H1 (cell line): Measurements from ENCODE around the gene S100A13. TPM values are rescaled to one million over a fixed set of nuclear protein-coding genes. Genes with fewer than 3 reads are reported as not detected.

Experiments
- EP300 ChIP-seq, 2 experiments: IDR thresholded peaks; 1 replicate in 1 of 2; 2 replicates in 1 of 2; pipeline ENCODE4 v1.6.1; 2011 to 2012; ENCODE audit warnings: low read depth in 2 of 2, low read length in 2 of 2, mild to moderate bottlenecking in 2 of 2, borderline replicate concordance in 1 of 2, inconsistent platforms in 1 of 2, moderate library complexity in 1 of 2
- FOSL1 ChIP-seq: IDR thresholded peaks from 2 replicates; pipeline ENCODE4 v1.6.1; 2011; ENCODE audit warnings: mild to moderate bottlenecking, low read depth, low read length, moderate library complexity; ENCODE audit not compliant: insufficient read depth
- GTF2F1 ChIP-seq: IDR thresholded peaks from 2 replicates; pipeline ENCODE4 v1.6.1; 2012; ENCODE audit warnings: low read depth, low read length, improper control_type of control experiment, borderline replicate concordance
- MAX ChIP-seq: IDR thresholded peaks from 2 replicates; pipeline ENCODE4 v1.6.1; 2012; ENCODE audit warnings: inconsistent platforms
- RFX5 ChIP-seq: IDR thresholded peaks from 2 replicates; pipeline ENCODE4 v1.6.1; 2011; ENCODE audit warnings: low read depth, low read length, improper control_type of control experiment, borderline replicate concordance
- TCF12 ChIP-seq: IDR thresholded peaks from 2 replicates; pipeline ENCODE4 v1.6.1; 2011; ENCODE audit warnings: low read depth, mild to moderate bottlenecking, low read length
- USF2 ChIP-seq: IDR thresholded peaks from 2 replicates; pipeline ENCODE4 v1.6.1; 2011; ENCODE audit warnings: low read length, improper control_type of control experiment
- polyA plus RNA-seq, 7 experiments: library from polyadenylated mRNA; depleted of rRNA in 3 of 7; stranded (reverse) in 5 of 7; unstranded in 2 of 7; fragments of >200 nt in 5 of 7; fragments of 200-250 nt in 2 of 7; gene quantifications; 1 replicate in 5 of 7; 2 replicates in 1 of 7; 4 replicates in 1 of 7; pipeline versions ENCODE4 v1.2.1 to v1.2.3, GENCODE V29; 2011 to 2013; ENCODE audit warnings: missing spikeins in 2 of 7, mixed read lengths in 2 of 7
- total RNA-seq: library from RNA; stranded (reverse); fragmentation: NEBNext Ultra II Directional; extraction: Animal tissue kit (Norgen Biotek cat#: 25700); gene quantifications from 2 replicates; pipeline ENCODE4 v1.2.1, GENCODE V29; 2021

Gene S100A13
- total and polyA plus RNA-seq, 2 of the 8 experiments (the other 6 are each of a cell fraction or from before 2014, with no cell fraction given), result 63.6 to 127 TPM

- TF ChIP-seq USF2 (peak; percentile 23; the same call in 1 of the 2 replicates), MAX (peak; percentile 48), GTF2F1 (peak; percentile 42; the same call in 1 of the 2 replicates), FOSL1 (no peak), TCF12 (no peak), EP300 (IDR thresholded peaks at IDR 0.05; ENCODE audit: borderline replicate concordance in 1 of 2, low read depth in 2 of 2, low read length in 2 of 2) (no peak), RFX5 (no peak)
Observed at GRCh38 chr1:153633754-153634665, 6.7 kb upstream of the S100A13 start, which contains the start of gene CHTOP (continued).
